ENCODE measurements around the gene FBXO42. TPM values are rescaled to one million over a fixed set of nuclear protein-coding genes. Genes with fewer than 3 reads are reported as not detected.

FBXO42 gene
- total RNA-seq, 1 donor from 2014 or later = 28.8 TPM

GRCh38 chr1:16205891-16206546, 146.3 kb downstream of the FBXO42 start:
- no peak for DNase-seq (ENCODE audit: low spot score in 2 of 2, unreplicated experiment in 2 of 2)
- peaks cover 25% of the 10 kb centered on the region for H3K4me1 Mint-ChIP-seq
- peaks cover 17% of the 10 kb centered on the region for H3K36me3 Mint-ChIP-seq
- no peaks in the 10 kb centered on the region for H3K27me3 Mint-ChIP-seq (ENCODE audit: low read depth)
- H3K4me3 Mint-ChIP-seq = peak overlapping the region; percentile 76
- peak overlapping the region; percentile 71 for H3K27ac Mint-ChIP-seq
- H3K9me3 Mint-ChIP-seq = no peaks in the 10 kb centered on the region
- TF ChIP-seq CTCF (IDR thresholded peaks at IDR 0.05; ENCODE audit: unreplicated experiment) = no peak

- H3K27ac Mint-ChIP-seq = no peak overlapping the region
- DNase-seq (ENCODE audit: low spot score in 2 of 2, unreplicated experiment in 2 of 2) = no peak
- H3K36me3 Mint-ChIP-seq = peaks cover 17% of the 10 kb centered on the region
- H3K4me1 Mint-ChIP-seq = peaks cover 20% of the 10 kb centered on the region
- H3K9me3 Mint-ChIP-seq = no peaks in the 10 kb centered on the region
- H3K27me3 Mint-ChIP-seq (ENCODE audit: low read depth) = no peaks in the 10 kb centered on the region
- TF ChIP-seq CTCF (IDR thresholded peaks at IDR 0.05; ENCODE audit: unreplicated experiment) = no peak
- peak overlapping the region; percentile 26 for H3K4me3 Mint-ChIP-seq
These were observed 147.0 kb downstream of the FBXO42 start for GRCh38 chr1:16205334-16205671.

GRCh38 chr1:16204634-16205333, 147.5 kb downstream of the FBXO42 start:
- Mint-ChIP-seq H3K27ac (no peak overlapping the region), H3K4me1 (peaks cover 19% of the 10 kb centered on the region), H3K27me3 (ENCODE audit: low read depth) (no peaks in the 10 kb centered on the region), H3K9me3 (no peaks in the 10 kb centered on the region), H3K4me3 (no peak overlapping the region), H3K36me3 (peaks cover 17% of the 10 kb centered on the region)
- DNase-seq (ENCODE audit: low spot score in 2 of 2, unreplicated experiment in 2 of 2) = no peak
- no peak for TF ChIP-seq CTCF (IDR thresholded peaks at IDR 0.05; ENCODE audit: unreplicated experiment)

- Mint-ChIP-seq H3K4me3 (no peak overlapping the region), H3K27ac (no peak overlapping the region), H3K36me3 (peaks cover 20% of the 10 kb centered on the region), H3K9me3 (no peaks in the 10 kb centered on the region), H3K4me1 (peaks cover 13% of the 10 kb centered on the region), H3K27me3 (ENCODE audit: low read depth) (no peaks in the 10 kb centered on the region)
- DNase-seq (ENCODE audit: low spot score in 2 of 2, unreplicated experiment in 2 of 2) = no peak
- TF ChIP-seq CTCF (IDR thresholded peaks at IDR 0.05; ENCODE audit: unreplicated experiment) = no peak
These were observed 148.1 kb downstream of the FBXO42 start for GRCh38 chr1:16204216-16204615.

- H3K9me3 Mint-ChIP-seq = no peaks in the 10 kb centered on the region
- H3K27me3 Mint-ChIP-seq (ENCODE audit: low read depth) = no peaks in the 10 kb centered on the region
- peaks cover 10% of the 10 kb centered on the region for H3K4me1 Mint-ChIP-seq
- H3K4me3 Mint-ChIP-seq = no peak overlapping the region
- no peak for TF ChIP-seq CTCF (IDR thresholded peaks at IDR 0.05; ENCODE audit: unreplicated experiment)
- no peak overlapping the region for H3K27ac Mint-ChIP-seq
- peaks cover 25% of the 10 kb centered on the region for H3K36me3 Mint-ChIP-seq
- DNase-seq (ENCODE audit: low spot score in 2 of 2, unreplicated experiment in 2 of 2) = no peak
These were observed 148.7 kb downstream of the FBXO42 start for GRCh38 chr1:16203550-16203949.
